GM20000 (cell line): ENCODE data around the gene CD36.
"Not testable (repeated sequence)": the region's sequence is repeated elsewhere in the genome, so short reads cannot be mapped to it uniquely, and the experiment has no call there.

Experiments used
- DNase-seq: peaks from one replicate; pipeline ENCODE4 v3.0.0; 2012; ENCODE audit warnings: low spot score
- TF ChIP-seq, protein P1 (sequence below): IDR thresholded peaks from 2 replicates; pipeline ENCODE4 v1.5.1; 2012; ENCODE audit warnings: mild to moderate bottlenecking, control low read depth; ENCODE audit errors: extremely low read depth, missing control alignments

CD36 gene

DNA sequence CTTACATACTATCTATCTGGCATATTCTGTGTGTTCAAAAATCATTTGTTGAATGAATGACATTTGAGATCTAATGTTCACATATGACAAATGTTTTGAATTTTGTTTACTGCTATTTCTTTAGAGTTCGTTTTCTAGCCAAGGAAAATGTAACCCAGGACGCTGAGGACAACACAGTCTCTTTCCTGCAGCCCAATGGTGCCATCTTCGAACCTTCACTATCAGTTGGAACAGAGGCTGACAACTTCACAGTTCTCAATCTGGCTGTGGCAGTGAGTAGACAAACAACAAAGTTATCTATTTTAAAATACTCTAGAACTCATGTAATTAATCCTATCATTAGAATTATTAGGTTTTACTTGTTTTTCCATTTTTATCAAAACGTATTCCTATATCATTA, 22.5 kb downstream of the CD36 start:
- DNase-seq = no peak
- TF ChIP-seq, protein P1, sequence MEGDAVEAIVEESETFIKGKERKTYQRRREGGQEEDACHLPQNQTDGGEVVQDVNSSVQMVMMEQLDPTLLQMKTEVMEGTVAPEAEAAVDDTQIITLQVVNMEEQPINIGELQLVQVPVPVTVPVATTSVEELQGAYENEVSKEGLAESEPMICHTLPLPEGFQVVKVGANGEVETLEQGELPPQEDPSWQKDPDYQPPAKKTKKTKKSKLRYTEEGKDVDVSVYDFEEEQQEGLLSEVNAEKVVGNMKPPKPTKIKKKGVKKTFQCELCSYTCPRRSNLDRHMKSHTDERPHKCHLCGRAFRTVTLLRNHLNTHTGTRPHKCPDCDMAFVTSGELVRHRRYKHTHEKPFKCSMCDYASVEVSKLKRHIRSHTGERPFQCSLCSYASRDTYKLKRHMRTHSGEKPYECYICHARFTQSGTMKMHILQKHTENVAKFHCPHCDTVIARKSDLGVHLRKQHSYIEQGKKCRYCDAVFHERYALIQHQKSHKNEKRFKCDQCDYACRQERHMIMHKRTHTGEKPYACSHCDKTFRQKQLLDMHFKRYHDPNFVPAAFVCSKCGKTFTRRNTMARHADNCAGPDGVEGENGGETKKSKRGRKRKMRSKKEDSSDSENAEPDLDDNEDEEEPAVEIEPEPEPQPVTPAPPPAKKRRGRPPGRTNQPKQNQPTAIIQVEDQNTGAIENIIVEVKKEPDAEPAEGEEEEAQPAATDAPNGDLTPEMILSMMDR = no peak

DNA sequence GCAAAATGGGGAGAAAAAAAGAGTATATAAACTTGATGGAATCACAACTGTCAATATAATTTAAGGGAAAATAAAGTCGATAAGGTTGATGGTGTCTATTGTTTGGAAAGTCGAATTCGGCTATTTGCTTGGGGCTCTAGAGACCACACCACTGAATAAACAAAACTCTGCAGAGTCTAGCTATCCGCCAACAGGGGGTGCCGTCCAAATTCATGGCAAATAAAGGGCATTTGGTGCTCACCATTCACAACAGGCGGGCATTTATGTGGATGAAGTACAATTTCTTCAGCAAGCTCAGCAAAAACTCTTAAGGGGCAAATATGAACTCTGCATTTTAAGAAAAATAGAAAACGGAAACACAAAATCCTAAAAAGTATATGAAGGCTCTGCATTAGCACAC, 23.3 kb downstream of the CD36 start:
- no peak for DNase-seq

DNA sequence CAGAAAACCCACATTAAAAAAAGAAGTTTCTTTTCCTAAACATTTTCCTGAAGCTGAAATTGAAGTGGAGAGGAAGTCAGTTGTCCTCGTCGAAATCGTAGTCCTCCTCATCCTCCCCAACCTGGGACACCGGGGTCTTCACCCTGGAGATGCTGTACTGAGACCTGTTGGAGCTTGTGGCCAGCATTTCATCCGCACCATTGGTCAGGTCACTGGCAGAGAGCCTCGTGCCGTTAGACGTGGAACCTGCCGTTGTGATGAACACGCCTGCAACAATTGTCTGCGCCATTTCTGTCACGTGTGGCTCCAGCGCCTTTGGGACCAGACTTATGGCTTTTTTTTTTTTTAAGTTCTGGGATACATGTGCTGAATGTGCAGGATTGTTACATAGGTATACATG, 23.8 kb downstream of the CD36 start:
- no peak for DNase-seq
- TF ChIP-seq, protein P1 = no peak

More for the DNA sequence above, 23.3 kb downstream of the CD36 start:
- TF ChIP-seq, protein P1 = no peak

DNA sequence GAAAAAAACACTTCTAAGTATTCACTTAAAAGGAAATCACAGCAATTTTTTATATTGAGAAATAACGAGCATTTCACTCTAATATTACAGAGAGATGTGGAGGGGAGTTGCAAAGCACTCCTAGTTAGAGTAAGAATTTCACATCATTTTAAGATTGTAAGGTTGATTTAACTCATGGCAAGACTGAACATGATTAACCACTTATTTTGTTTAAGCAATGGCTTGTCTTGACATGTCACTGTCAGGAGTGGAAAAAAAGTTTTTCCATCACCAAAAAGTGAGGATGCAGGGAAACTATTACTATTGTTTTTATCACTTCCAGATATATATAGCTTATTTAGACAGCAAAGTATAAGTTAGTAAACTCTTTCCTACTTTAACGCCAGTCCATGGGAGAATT, 27.1 kb downstream of the CD36 start:
- DNase-seq = no peak
- TF ChIP-seq, protein P1 = no peak

DNA sequence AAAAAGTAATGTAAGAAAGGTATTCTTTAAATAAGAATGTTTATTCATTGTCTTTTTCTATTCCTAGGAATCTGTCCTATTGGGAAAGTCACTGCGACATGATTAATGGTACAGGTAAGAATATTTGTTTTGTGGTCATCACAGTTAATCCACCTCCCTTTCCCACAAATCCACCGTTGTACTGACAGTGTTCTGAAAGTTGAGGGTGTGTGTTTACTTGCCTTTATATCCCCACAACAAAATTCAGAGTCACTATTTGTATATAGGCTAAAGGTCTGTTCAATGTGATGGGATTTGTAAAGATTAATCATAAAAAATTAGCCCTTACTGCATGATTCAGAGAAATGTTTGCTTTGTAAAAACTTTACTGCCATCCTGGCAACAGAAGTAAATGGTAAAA, 27.9 kb downstream of the CD36 start:
- TF ChIP-seq, protein P1 = no peak
- DNase-seq = no peak

DNA sequence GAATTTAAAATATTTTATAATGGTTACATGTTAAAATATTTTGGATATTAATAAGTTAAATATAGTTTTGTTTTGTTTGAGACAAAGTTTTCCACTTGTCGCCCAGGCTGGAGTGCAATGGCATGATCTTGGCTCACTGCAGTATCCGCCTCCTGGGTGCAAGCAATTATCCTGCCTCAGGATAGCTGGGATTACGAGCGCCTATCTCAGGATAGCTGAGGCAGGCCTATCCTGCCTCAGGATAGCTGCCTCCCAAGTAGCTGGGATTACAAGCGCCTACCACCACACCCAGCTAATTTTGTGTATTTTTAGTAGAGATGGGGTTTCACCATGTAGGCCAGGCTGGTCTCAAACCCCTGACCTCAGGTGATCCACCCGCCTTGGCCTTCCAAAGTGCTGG, 30.9 kb downstream of the CD36 start:
- not testable (repeated sequence) for DNase-seq

DNA sequence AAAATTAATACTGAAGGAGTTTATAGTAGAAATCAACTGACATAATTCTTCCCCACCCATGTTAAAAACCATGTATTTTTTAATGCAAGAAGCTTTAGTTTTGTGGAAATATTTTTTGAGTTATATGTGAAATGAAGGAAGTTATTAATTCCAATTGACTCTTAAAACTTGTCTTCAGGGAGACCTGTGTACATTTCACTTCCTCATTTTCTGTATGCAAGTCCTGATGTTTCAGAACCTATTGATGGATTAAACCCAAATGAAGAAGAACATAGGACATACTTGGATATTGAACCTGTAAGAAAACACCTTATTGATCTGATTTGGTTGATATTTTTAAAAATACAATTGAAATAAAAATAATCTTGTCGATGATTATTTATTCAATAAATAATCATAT, 33.3 kb downstream of the CD36 start:
- no peak for DNase-seq
- TF ChIP-seq, protein P1 = no peak

DNA sequence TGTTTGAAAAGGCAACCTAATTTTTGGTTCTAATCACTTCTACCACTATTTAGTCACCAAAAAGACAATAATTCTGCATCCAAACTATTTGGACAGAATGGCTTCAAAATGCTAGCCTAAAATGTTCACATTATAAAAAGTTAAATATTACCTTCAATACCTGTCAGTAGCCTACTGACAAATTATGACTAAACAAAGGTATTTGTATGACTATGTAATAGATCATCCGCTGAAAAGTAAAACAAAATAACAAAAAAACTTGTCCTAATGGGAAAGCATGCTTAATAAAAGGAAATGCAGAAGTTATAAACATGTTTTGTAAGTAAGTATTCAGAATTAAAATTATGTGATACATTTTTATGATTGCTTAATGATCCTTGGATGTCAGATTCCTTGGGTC, 36.6 kb downstream of the CD36 start:
- no peak for DNase-seq
- TF ChIP-seq, protein P1 = no peak
